ENCODE data around the gene SIX3.

The SIX3 gene

DNA sequence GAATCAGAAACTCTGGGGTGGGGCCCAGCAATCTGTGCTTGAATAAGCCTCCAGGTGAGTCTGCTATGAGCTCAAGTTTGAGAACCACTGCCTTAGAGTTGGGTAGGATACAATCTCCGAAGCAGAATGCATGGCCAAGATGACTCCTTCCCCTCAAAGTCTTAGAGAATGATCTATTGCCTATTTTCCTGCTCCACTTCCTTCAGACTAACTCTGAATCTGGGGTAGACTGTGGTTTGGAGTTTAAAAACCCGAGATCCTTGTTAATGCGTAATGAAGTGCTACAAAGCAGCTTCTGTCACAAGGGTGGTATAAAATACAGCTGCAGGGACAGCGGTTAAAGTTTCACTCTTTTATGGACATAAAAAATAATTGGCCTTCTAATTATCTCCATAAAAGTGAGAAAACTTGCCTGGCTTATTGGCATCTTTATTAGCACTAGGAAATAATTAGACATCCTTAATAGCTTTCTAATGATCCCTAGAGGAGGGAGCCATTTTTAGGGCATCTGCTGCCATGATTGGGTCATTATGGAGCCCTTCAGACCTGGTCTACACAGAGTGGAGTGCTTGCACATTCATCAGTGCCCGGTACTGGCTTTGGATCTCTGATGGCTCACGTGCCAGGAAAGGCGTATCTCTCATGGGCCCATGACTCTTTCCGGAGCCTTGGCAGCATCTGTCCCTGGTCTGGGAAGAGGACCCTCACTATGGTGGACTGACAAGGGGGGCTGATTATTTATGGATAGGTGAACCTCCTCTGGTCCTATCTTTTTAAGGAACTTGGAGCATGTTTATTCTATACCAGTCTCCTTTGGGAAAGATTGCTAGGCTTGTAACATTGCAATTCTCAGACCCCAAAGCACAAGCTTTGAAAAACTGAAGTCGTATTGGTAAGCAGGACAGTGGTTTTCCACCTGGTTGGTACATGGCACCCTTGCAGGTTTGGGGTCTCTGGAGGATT is 39.5 kb downstream of the SIX3 start:
- in situ Hi-C loops (cut with MboI; ENCODE audit: low sequenced_read_pairs): loop anchor here (25.0 kb wide), 1 partner anchor 506 kb away; no protein-coding TSS in a partner anchor

DNA sequence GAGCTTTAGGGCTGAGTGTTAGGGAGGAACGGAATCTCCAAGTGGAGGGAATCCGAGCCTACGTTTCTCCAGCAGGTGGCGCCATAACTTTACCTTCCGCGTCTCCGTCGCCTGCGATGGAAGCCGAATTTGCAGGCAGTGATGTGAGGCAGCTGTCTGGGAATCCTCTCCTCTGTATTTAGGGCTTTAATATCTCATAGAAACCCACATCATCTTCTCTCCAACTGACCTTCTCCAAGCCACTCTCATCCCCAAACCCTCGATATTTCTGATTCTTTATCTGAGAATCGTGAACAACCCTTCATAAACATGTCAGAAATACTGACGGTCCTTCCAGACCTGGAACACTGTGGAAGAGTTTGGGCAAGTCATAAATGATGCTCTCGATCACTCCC is 40.2 kb downstream of the SIX3 start:
- in situ Hi-C loops (cut with MboI; ENCODE audit: low sequenced_read_pairs): loop anchor here (25.0 kb wide), 1 partner anchor 506 kb away; no protein-coding TSS in a partner anchor

DNA sequence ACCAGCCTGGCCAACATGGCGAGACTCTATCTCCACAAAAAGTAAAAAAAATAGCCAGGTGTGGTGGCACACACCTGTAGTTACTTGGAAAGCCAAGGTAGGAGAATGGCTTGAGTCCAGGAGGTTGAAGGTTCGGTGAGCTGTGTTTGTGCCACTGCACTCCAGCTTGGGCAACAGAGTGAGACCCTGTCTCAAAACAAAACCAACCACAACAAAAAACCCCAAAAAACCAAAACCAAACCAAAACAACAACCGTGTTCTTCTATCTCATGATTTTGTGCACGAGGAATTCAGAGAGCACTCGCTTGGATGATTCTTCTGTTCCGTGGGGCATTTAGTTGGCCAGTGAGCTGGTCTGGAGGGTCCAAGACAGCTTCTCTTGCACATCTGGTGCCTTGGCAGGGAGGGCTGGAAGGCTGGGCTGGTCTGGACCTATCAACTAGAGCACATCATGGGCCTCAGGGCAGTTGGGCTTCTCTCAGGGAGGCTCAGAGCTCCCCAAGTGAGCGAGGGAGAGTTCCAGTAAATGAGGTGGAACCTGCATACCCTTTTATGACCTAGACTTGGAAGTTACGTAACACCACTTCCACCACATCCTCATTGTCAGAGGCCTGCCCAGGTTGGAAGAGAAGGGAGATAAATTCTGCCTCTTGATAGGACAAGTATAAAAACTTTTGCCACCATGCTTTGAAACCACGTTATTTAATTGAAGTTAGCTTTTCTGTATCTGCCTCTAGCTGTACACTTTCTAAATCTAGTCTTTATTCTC is 42.5 kb downstream of the SIX3 start:
- in situ Hi-C loops (cut with MboI; ENCODE audit: low sequenced_read_pairs): loop anchor here (25.0 kb wide), 1 partner anchor 503 kb away; no protein-coding TSS in a partner anchor

- in situ Hi-C loops (cut with MboI; ENCODE audit: low sequenced_read_pairs): loop anchor here (25.0 kb wide), 1 partner anchor 498 kb away; no protein-coding TSS in a partner anchor
These were observed 47.7 kb downstream of the SIX3 start for GRCh38 chr2:44989176-44989575.

DNA sequence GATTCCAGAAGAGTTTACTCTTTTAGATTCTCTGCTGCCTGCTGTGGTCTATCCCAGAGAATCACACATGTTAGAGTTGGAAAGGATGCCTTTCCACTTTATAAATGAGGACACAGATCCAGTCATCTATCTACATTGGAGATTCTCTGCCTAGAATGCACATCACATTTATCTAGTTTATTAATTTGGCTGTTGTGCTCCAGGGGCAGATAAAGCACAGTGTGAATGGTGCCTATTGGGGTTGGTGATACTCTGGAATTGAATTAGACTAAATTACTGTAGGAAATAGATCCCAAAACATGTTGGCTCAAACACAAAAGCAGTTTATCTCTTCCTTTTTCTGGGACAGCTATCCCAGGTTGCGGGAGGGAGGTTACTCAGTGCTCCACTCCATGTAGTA is 52.9 kb downstream of the SIX3 start:
- in situ Hi-C loops (cut with MboI; ENCODE audit: low sequenced_read_pairs): loop anchor here (25.0 kb wide), 1 partner anchor 493 kb away; no protein-coding TSS in a partner anchor

Data from hTERT RPE-1 (cell line).